Trophoblast cell (in vitro differentiated cells and primary cell): ENCODE measurements around the gene FPR1.

Experiments
- DNase-seq, 2 donors: peaks; one replicate each; pipeline ENCODE4 v3.0.0-alpha.2; 2016
- H2AFZ ChIP-seq: 2 replicates; pipeline ENCODE4 v1.6.1; 2013; ENCODE audit warnings: low read length, moderate library complexity, mild to moderate bottlenecking; ENCODE audit not compliant: insufficient read depth, poor library complexity
- H2AK5ac ChIP-seq: 2 replicates; pipeline ENCODE4 v1.6.1; 2013; ENCODE audit warnings: mild to moderate bottlenecking, low read length
- H2BK120ac ChIP-seq: 2 replicates; pipeline ENCODE4 v1.6.1; 2013; ENCODE audit warnings: low read length, mild to moderate bottlenecking, moderate library complexity; ENCODE audit not compliant: insufficient read depth, poor library complexity
- H2BK12ac ChIP-seq: 2 replicates; pipeline ENCODE4 v1.6.1; 2013; ENCODE audit warnings: mild to moderate bottlenecking, low read length, moderate library complexity
- H2BK5ac ChIP-seq: 2 replicates; pipeline ENCODE4 v1.6.1; 2013; ENCODE audit warnings: low read length, low read depth, moderate library complexity, mild to moderate bottlenecking; ENCODE audit not compliant: poor library complexity
- H3K14ac ChIP-seq: 2 replicates; pipeline ENCODE4 v1.6.1; 2013; ENCODE audit warnings: mild to moderate bottlenecking, low read length
- H3K18ac ChIP-seq: 2 replicates; pipeline ENCODE4 v1.6.1; 2013; ENCODE audit warnings: mild to moderate bottlenecking, low read length
- H3K23ac ChIP-seq: 2 replicates; pipeline ENCODE4 v1.6.1; 2013; ENCODE audit warnings: low read length
- H3K27ac ChIP-seq: 2 replicates; pipeline ENCODE4 v1.5.1; 2013; ENCODE audit warnings: low read depth, mild to moderate bottlenecking, inconsistent platforms, low read length, moderate library complexity
- H3K27me3 ChIP-seq: 2 replicates; pipeline ENCODE4 v1.6.1; 2013; ENCODE audit warnings: inconsistent platforms, mild to moderate bottlenecking, low read length, moderate library complexity; ENCODE audit not compliant: insufficient read depth
- H3K36me3 ChIP-seq, 2 experiments: 1 replicate in 1 of 2; 2 replicates in 1 of 2; pipeline ENCODE4 v1.6.1; 2013; ENCODE audit warnings: low read length in 2 of 2, mild to moderate bottlenecking in 2 of 2, moderate library complexity in 1 of 2; ENCODE audit not compliant: insufficient read depth in 2 of 2, control insufficient read depth in 1 of 2
- H3K4ac ChIP-seq: 2 replicates; pipeline ENCODE4 v1.6.1; 2013; ENCODE audit warnings: low read depth, mild to moderate bottlenecking, low read length, moderate library complexity
- H3K4me1 ChIP-seq, 2 experiments: 1 replicate in 1 of 2; 2 replicates in 1 of 2; pipeline ENCODE4 v1.6.1; 2013; ENCODE audit warnings: low read length in 2 of 2, mild to moderate bottlenecking in 2 of 2, moderate library complexity in 1 of 2; ENCODE audit not compliant: insufficient read depth in 2 of 2, control insufficient read depth in 1 of 2
- H3K4me2 ChIP-seq: 2 replicates; pipeline ENCODE4 v1.6.1; 2013; ENCODE audit warnings: inconsistent platforms, mild to moderate bottlenecking, low read length, moderate library complexity
- H3K4me3 ChIP-seq: 2 replicates; pipeline ENCODE4 v1.5.1; 2013; ENCODE audit warnings: mild to moderate bottlenecking, low read depth, low read length, inconsistent platforms
- H3K79me1 ChIP-seq: one replicate; pipeline ENCODE4 v1.6.1; 2013; ENCODE audit warnings: low read length
- H3K79me2 ChIP-seq: 2 replicates; pipeline ENCODE4 v1.6.1; 2013; ENCODE audit warnings: low read length, mild to moderate bottlenecking; ENCODE audit not compliant: control insufficient read depth, insufficient read depth, poor library complexity
- H3K9ac ChIP-seq: 2 replicates; pipeline ENCODE4 v1.6.1; 2013; ENCODE audit warnings: mild to moderate bottlenecking, low read length
- H3K9me3 ChIP-seq: 2 replicates; pipeline ENCODE4 v1.6.1; 2013; ENCODE audit warnings: low read depth, mild to moderate bottlenecking, control low read depth, inconsistent platforms, low read length; ENCODE audit not compliant: insufficient read depth
- H4K12ac ChIP-seq: 2 replicates; pipeline ENCODE4 v1.6.1; 2013; ENCODE audit warnings: low read depth, mild to moderate bottlenecking, low read length, moderate library complexity
- H4K8ac ChIP-seq: 2 replicates; pipeline ENCODE4 v1.6.1; 2013; ENCODE audit warnings: low read depth, mild to moderate bottlenecking, low read length, moderate library complexity
- H4K91ac ChIP-seq: one replicate; pipeline ENCODE4 v1.6.1; 2013; ENCODE audit warnings: low read depth, mild to moderate bottlenecking, low read length, moderate library complexity
- WGBS: extraction: QIAGEN DNeasy Blood & Tissue Kit; methylation state at CpG from one replicate; pipeline ENCODE4 v1.1.7; 2013; ENCODE audit warnings: missing lambda C conversion rate; ENCODE audit not compliant: insufficient read length, insufficient coverage; ENCODE audit errors: extremely low coverage; 5-methylcytosine and 5-hydroxymethylcytosine counted together

FPR1 gene

DNA sequence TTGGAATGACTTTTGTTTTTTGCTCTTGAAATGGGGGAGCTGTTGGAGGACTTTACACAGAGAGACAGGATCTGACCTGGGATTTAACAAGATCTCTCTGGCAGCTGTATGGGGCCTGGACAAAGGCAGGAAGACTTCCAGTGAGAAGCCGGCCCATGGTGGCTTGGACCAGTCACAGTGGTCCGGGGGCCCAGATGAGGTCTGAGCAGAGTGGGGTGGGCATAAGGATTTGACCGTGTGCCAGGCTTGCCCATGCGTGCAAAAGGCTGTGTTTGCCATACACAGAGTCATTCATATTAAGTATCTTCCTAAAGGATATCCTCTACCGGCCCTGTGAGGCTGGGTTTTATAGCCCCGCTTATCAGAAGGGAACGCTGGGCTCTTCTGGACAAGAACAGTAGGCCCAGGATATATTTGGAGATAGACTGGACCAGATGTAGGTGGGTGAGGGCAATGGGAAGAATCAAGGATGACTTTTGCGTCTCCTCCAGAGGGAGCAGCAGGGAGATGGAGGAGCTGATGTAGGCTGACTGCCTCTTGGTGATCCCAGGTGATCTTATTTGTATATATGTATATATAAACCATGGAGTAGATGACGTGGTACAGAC lies 54.4 kb downstream of the FPR1 start:
- Histone ChIP-seq H2AFZ (no peak overlapping the region), H4K91ac (no peak overlapping the region), H2BK5ac (no peak overlapping the region), H2BK12ac (no peak overlapping the region), H3K4me2 (no peak overlapping the region), H3K27ac (no peak overlapping the region), H3K27me3 (no peaks in the 10 kb centered on the region), H4K12ac (no peak overlapping the region), H3K4me1 (peaks cover 19 to 25% of the 10 kb centered on the region in 2 experiments), H4K8ac (no peak overlapping the region), H3K9ac (no peak overlapping the region), H3K18ac (no peak overlapping the region), H2AK5ac (no peak overlapping the region), H2BK120ac (no peak overlapping the region), H3K14ac (no peak overlapping the region), H3K9me3 (no peaks in the 10 kb centered on the region), H3K36me3 (peaks cover 85 to 95% of the 10 kb centered on the region in 2 experiments), H3K4ac (no peak overlapping the region), H3K79me2 (peaks cover 17% of the 10 kb centered on the region), H3K4me3 (no peak overlapping the region), H3K79me1 (peaks cover 2% of the 10 kb centered on the region), H3K23ac (no peak overlapping the region)
- DNase-seq: no peak
- WGBS: no CpG with 5 or more reads among the region's 9 CpGs

DNA sequence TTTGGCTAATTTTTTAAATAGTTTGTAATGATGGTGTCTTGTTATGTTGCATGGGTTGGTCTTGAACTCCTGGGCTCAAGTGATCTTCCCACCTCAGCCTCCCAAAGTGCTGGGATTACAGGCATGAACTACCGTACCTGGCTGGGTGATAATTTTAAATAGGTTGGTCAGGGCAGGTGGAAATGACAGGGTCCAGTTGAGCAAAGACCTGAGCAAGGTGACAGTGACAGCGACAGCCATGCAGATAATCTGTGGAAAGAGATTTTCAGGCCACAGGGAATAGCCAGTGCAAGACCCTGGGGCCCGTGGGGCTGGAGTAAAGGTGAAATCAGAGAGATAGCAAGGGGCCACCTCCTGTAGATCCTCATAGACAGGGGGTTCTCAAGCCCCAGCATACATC lies 55.1 kb downstream of the FPR1 start:
- Histone ChIP-seq H3K9me3 (no peaks in the 10 kb centered on the region), H3K9ac (no peak overlapping the region), H3K4me2 (no peak overlapping the region), H2BK12ac (no peak overlapping the region), H2BK5ac (no peak overlapping the region), H3K27me3 (no peaks in the 10 kb centered on the region), H2AFZ (no peak overlapping the region), H4K91ac (no peak overlapping the region), H3K14ac (no peak overlapping the region), H4K8ac (no peak overlapping the region), H3K79me1 (peaks cover 5% of the 10 kb centered on the region), H2BK120ac (no peak overlapping the region), H3K4ac (no peak overlapping the region), H3K4me3 (no peak overlapping the region), H3K18ac (no peak overlapping the region), H3K27ac (no peak overlapping the region), H4K12ac (no peak overlapping the region), H3K23ac (no peak overlapping the region), H3K36me3 (peaks cover 79 to 92% of the 10 kb centered on the region in 2 experiments), H3K79me2 (peaks cover 23% of the 10 kb centered on the region), H3K4me1 (peaks cover 18 to 25% of the 10 kb centered on the region in 2 experiments), H2AK5ac (no peak overlapping the region)
- no peak for DNase-seq
- WGBS: no CpG with 5 or more reads among the region's 3 CpGs
